ENCODE results near the gene SCO2.

SCO2 gene

GRCh38 chr22:50529897-50530579 lies 4.6 kb upstream of the SCO2 start, which contains the start of gene TYMP:
TYMP (minus strand) TSS chr22:50530012; CDS start chr22:50529709, 303 bp downstream.
- Histone ChIP-seq H3K27ac (ENCODE audit: poor library complexity, severe bottlenecking) (peak within 1 kb of the TSS; percentile 81), H3K36me3 (ENCODE audit: low read depth) (no peaks in the 10 kb centered on the region), H3K9me3 (ENCODE audit: severe bottlenecking) (no peaks in the 10 kb centered on the region), H3K4me1 (ENCODE audit: insufficient read depth, poor library complexity, severe bottlenecking) (no peaks in the 10 kb centered on the region), H3K4me3 (ENCODE audit: severe bottlenecking) (peak within 1 kb of the TSS; percentile 67), H3K27me3 (ENCODE audit: insufficient read depth, poor library complexity, severe bottlenecking) (no peaks in the 10 kb centered on the region)
- TF ChIP-seq CTCF (IDR thresholded peaks at IDR 0.05; ENCODE audit: poor library complexity, severe bottlenecking), result no peak
- DNase-seq (ENCODE audit: low spot score), result peak; percentile 83
- peak; percentile 35 for ATAC-seq (ENCODE audit: low read depth)

- TF ChIP-seq CTCF (IDR thresholded peaks at IDR 0.05; ENCODE audit: poor library complexity, severe bottlenecking), result no peak
- DNase-seq (ENCODE audit: low spot score) (peak; percentile 72), ATAC-seq (ENCODE audit: low read depth) (no peak)
- H3K36me3 ChIP-seq (ENCODE audit: low read depth), result no peaks in the 10 kb centered on the region
- H3K9me3 ChIP-seq (ENCODE audit: severe bottlenecking), result no peaks in the 10 kb centered on the region
- no peaks in the 10 kb centered on the region for H3K27me3 ChIP-seq (ENCODE audit: insufficient read depth, poor library complexity, severe bottlenecking)
- H3K27ac ChIP-seq (ENCODE audit: poor library complexity, severe bottlenecking), result peak overlapping the region; percentile 81
- peak overlapping the region; percentile 67 for H3K4me3 ChIP-seq (ENCODE audit: severe bottlenecking)
- H3K4me1 ChIP-seq (ENCODE audit: insufficient read depth, poor library complexity, severe bottlenecking), result no peaks in the 10 kb centered on the region
Measured at GRCh38 chr22:50529416-50529896, 4.1 kb upstream of the SCO2 start.

GRCh38 chr22:50528682-50529415 lies 3.5 kb upstream of the SCO2 start:
- Histone ChIP-seq H3K4me3 (ENCODE audit: severe bottlenecking) (peak overlapping the region; percentile 67), H3K9me3 (ENCODE audit: severe bottlenecking) (no peaks in the 10 kb centered on the region), H3K27me3 (ENCODE audit: insufficient read depth, poor library complexity, severe bottlenecking) (no peaks in the 10 kb centered on the region), H3K27ac (ENCODE audit: poor library complexity, severe bottlenecking) (peak overlapping the region; percentile 81), H3K36me3 (ENCODE audit: low read depth) (no peaks in the 10 kb centered on the region), H3K4me1 (ENCODE audit: insufficient read depth, poor library complexity, severe bottlenecking) (no peaks in the 10 kb centered on the region)
- DNase-seq (ENCODE audit: low spot score) (no peak), ATAC-seq (ENCODE audit: low read depth) (no peak)
- TF ChIP-seq CTCF (IDR thresholded peaks at IDR 0.05; ENCODE audit: poor library complexity, severe bottlenecking), result no peak

GRCh38 chr22:50527921-50528681 lies 2.7 kb upstream of the SCO2 start:
- Histone ChIP-seq H3K27me3 (ENCODE audit: insufficient read depth, poor library complexity, severe bottlenecking) (no peaks in the 10 kb centered on the region), H3K4me1 (ENCODE audit: insufficient read depth, poor library complexity, severe bottlenecking) (no peaks in the 10 kb centered on the region), H3K4me3 (ENCODE audit: severe bottlenecking) (no peak overlapping the region), H3K9me3 (ENCODE audit: severe bottlenecking) (no peaks in the 10 kb centered on the region), H3K27ac (ENCODE audit: poor library complexity, severe bottlenecking) (peak overlapping the region; percentile 81), H3K36me3 (ENCODE audit: low read depth) (no peaks in the 10 kb centered on the region)
- no peak for TF ChIP-seq CTCF (IDR thresholded peaks at IDR 0.05; ENCODE audit: poor library complexity, severe bottlenecking)
- no peak for ATAC-seq (ENCODE audit: low read depth)
- DNase-seq (ENCODE audit: low spot score), result no peak
